Stimulated activated effector memory CD8-positive, alpha-beta T cell treated with anti-CD3 and anti-CD28 coated beads, Interleukin-12 subunit alpha, Interleukin-12 subunit beta, amount 100 ng/mL, for 72 hours (primary cell): ENCODE results near the gene VPS33B.
A peak's percentile ranks its signal among the peaks of the same experiment; 100 is the strongest.

Experiments
- ATAC-seq: fragments of 150-1000 bp; cut with Tn5 transposase; 2 replicates; pipeline ENCODE4 v1.10.0; 2021
- DNase-seq, 2 donors: peaks; one replicate each; pipeline ENCODE4 v3.0.0; 2021 to 2022; ENCODE audit warnings: low spot score in 2 of 2
- H3K27ac Mint-ChIP-seq: one replicate; pipeline ENCODE4 v1.8.0; 2022; ENCODE audit warnings: mild to moderate bottlenecking, mixed read lengths
- H3K36me3 Mint-ChIP-seq: one replicate; pipeline ENCODE4 v1.8.0; 2022; ENCODE audit warnings: mild to moderate bottlenecking, mixed read lengths
- H3K4me1 Mint-ChIP-seq: one replicate; pipeline ENCODE4 v1.8.0; 2022; ENCODE audit warnings: mixed read lengths
- H3K4me3 Mint-ChIP-seq: one replicate; pipeline ENCODE4 v1.8.0; 2022; ENCODE audit warnings: mild to moderate bottlenecking, mixed read lengths
- H3K9me3 Mint-ChIP-seq: one replicate; pipeline ENCODE4 v1.8.0; 2022; ENCODE audit warnings: mixed read lengths

VPS33B gene

GRCh38 chr15:90970274-90970673 lies 52.1 kb downstream of the VPS33B start:
- DNase-seq, result no peak
- H3K4me1 Mint-ChIP-seq, result no peaks in the 10 kb centered on the region
- H3K9me3 Mint-ChIP-seq, result no peaks in the 10 kb centered on the region
- H3K27ac Mint-ChIP-seq, result no peak overlapping the region
- ATAC-seq, result no peak
- H3K36me3 Mint-ChIP-seq, result peaks cover 85% of the 10 kb centered on the region
- no peak overlapping the region for H3K4me3 Mint-ChIP-seq

GRCh38 chr15:90968434-90968833 lies 54.0 kb downstream of the VPS33B start:
- H3K27ac Mint-ChIP-seq, result no peak overlapping the region
- no peaks in the 10 kb centered on the region for H3K9me3 Mint-ChIP-seq
- H3K4me3 Mint-ChIP-seq, result no peak overlapping the region
- H3K36me3 Mint-ChIP-seq, result peaks cover 85% of the 10 kb centered on the region
- no peaks in the 10 kb centered on the region for H3K4me1 Mint-ChIP-seq
- ATAC-seq (no peak), DNase-seq (no peak)

- Mint-ChIP-seq H3K4me3 (no peak overlapping the region), H3K27ac (no peak overlapping the region), H3K36me3 (peaks cover 85% of the 10 kb centered on the region), H3K4me1 (no peaks in the 10 kb centered on the region), H3K9me3 (no peaks in the 10 kb centered on the region)
- ATAC-seq (no peak), DNase-seq (no peak)
These were observed 55.2 kb downstream of the VPS33B start for GRCh38 chr15:90967206-90967605.

DNA sequence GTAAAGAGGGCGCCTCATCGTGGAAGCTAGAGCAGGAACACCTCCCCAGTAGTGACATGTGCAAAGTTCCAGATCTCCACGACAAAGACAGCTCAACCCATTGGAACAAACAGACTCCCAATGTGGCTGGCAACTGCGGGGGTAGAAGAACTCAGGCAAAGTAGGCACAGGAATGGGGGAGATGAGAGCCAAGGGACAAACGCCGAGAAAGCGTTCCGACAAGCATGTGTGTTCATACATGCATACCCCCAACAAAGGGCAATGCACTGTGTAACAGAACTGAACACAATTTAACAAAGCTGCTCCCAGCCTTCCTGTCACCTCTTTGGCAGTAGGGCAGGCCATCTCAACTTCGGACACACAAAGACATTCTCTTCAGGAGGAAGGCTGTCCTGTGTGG lies 56.1 kb downstream of the VPS33B start:
- Mint-ChIP-seq H3K36me3 (peaks cover 85% of the 10 kb centered on the region), H3K4me3 (no peak overlapping the region), H3K27ac (no peak overlapping the region), H3K9me3 (no peaks in the 10 kb centered on the region), H3K4me1 (no peaks in the 10 kb centered on the region)
- DNase-seq (no peak), ATAC-seq (no peak)

DNA sequence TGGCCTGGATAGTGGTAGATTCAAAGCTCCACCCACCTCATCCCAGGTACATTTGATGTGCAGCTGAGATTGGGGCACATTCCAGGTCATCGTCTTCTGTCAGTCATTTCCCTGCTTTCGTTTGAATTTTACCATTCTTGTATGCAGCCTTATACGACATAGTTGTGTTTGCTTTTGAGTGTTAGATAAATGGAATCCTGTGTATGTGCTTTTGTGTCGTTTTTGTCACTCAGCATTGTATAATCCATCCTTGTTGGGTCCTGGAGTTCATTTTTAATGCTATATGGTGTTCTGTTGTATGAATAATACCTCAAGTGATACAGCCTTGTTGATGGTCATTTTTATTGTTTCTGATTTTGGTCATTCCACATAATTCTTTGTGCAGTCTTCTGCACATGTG lies 60.4 kb downstream of the VPS33B start:
- H3K36me3 Mint-ChIP-seq, result peaks cover 89% of the 10 kb centered on the region
- DNase-seq (no peak), ATAC-seq (no peak)
- H3K9me3 Mint-ChIP-seq, result no peaks in the 10 kb centered on the region
- no peak overlapping the region for H3K4me3 Mint-ChIP-seq
- no peak overlapping the region for H3K27ac Mint-ChIP-seq
- peaks cover 6% of the 10 kb centered on the region for H3K4me1 Mint-ChIP-seq

DNA sequence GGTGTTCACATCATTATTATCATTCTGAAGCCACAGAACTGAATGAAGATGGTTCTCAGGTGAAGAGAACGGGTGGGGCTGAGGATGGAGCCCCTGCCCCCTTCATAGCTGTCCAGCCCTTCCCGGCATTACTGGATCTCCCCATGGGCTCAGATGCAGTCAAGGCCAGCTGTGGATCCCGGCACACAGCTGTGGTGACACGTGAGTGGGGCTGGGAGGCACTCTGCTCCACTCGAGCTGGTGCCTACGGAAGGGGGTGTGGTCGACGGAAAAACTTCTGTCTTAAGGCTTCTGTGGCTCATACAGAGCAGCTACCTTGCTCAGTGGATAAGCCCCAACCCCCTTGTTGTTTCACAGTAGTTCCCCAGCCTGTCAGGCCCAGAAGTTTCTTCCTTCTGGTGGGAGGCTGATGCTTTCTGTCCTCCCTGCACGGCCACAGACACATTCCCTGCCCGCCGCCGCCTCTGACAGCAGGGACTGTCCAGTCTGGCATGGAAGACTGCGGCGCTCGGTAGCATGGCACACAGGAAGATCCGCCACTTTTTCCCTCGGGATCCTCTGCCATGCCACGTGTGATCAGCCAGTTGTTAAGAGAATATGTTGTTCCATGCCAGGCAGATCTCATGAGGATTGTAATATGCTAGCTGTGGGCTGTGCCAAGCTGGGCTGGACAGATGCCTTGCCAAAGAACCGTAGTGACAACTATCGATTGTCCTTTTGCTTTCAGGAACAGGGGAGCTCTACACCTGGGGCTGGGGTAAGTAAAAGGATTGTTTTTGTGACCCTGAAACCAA lies 61.9 kb downstream of the VPS33B start:
- Mint-ChIP-seq H3K27ac (peak overlapping the region; percentile 5), H3K4me1 (peaks cover 6% of the 10 kb centered on the region), H3K36me3 (peaks cover 78% of the 10 kb centered on the region), H3K4me3 (no peak overlapping the region), H3K9me3 (no peaks in the 10 kb centered on the region)
- DNase-seq, result no peak
- ATAC-seq, result no peak

GRCh38 chr15:90959894-90960293 lies 62.5 kb downstream of the VPS33B start:
- Mint-ChIP-seq H3K4me3 (no peak overlapping the region), H3K27ac (no peak overlapping the region), H3K36me3 (peaks cover 74% of the 10 kb centered on the region), H3K4me1 (peaks cover 6% of the 10 kb centered on the region), H3K9me3 (no peaks in the 10 kb centered on the region)
- no peak for DNase-seq
- ATAC-seq, result no peak

DNA sequence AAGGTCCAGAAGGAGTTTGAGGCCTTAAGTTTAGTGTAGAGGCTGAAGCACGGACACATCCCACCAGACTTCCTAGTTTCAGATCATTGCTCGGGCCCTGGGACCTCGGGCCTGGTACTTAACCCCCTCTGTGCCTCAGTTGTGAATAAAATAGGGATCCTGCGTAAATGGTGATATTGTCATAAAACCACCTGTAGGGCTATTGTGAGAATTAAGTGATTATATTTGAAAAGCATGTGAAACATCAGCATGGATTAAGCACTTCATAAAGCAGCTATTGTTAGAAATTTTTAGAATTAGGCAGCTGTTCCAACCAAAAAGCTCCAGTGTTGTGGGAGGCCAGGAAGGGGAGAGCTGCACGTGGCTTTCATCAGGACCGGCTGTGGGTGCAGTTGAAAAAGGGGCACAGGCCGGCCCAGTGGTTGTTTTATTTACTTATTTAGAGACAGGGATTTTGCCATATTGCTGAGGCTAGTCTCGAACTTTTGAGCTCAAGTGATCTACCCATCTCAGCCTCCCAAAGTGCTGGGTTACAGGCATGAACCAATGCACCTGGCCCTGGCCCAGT lies 63.3 kb downstream of the VPS33B start:
- no peak for ATAC-seq
- Mint-ChIP-seq H3K4me1 (peaks cover 7% of the 10 kb centered on the region), H3K36me3 (peaks cover 74% of the 10 kb centered on the region), H3K9me3 (no peaks in the 10 kb centered on the region), H3K27ac (no peak overlapping the region), H3K4me3 (no peak overlapping the region)
- no peak for DNase-seq

- DNase-seq (no peak), ATAC-seq (no peak)
- Mint-ChIP-seq H3K4me3 (peak overlapping the region; percentile 79), H3K4me1 (peaks cover 16% of the 10 kb centered on the region), H3K27ac (no peak overlapping the region), H3K9me3 (no peaks in the 10 kb centered on the region), H3K36me3 (peaks cover 73% of the 10 kb centered on the region)
These were observed 64.6 kb downstream of the VPS33B start for GRCh38 chr15:90957791-90958190.

- no peak for DNase-seq
- no peak overlapping the region for H3K27ac Mint-ChIP-seq
- peaks cover 73% of the 10 kb centered on the region for H3K36me3 Mint-ChIP-seq
These were observed 65.2 kb downstream of the VPS33B start for GRCh38 chr15:90957031-90957790.

GRCh38 chr15:90956274-90957030 lies 65.9 kb downstream of the VPS33B start:
- ATAC-seq (no peak), DNase-seq (peak; percentile 28 to 70)
- Mint-ChIP-seq H3K36me3 (peaks cover 73% of the 10 kb centered on the region), H3K4me3 (peak overlapping the region; percentile 79), H3K27ac (peak overlapping the region; percentile 96), H3K9me3 (no peaks in the 10 kb centered on the region), H3K4me1 (peaks cover 16% of the 10 kb centered on the region)

More at GRCh38 chr15:90957031-90957790, 65.2 kb downstream of the VPS33B start:
- peak overlapping the region; percentile 79 for H3K4me3 Mint-ChIP-seq
- H3K4me1 Mint-ChIP-seq, result peaks cover 16% of the 10 kb centered on the region
- H3K9me3 Mint-ChIP-seq, result no peaks in the 10 kb centered on the region
- no peak for ATAC-seq

DNA sequence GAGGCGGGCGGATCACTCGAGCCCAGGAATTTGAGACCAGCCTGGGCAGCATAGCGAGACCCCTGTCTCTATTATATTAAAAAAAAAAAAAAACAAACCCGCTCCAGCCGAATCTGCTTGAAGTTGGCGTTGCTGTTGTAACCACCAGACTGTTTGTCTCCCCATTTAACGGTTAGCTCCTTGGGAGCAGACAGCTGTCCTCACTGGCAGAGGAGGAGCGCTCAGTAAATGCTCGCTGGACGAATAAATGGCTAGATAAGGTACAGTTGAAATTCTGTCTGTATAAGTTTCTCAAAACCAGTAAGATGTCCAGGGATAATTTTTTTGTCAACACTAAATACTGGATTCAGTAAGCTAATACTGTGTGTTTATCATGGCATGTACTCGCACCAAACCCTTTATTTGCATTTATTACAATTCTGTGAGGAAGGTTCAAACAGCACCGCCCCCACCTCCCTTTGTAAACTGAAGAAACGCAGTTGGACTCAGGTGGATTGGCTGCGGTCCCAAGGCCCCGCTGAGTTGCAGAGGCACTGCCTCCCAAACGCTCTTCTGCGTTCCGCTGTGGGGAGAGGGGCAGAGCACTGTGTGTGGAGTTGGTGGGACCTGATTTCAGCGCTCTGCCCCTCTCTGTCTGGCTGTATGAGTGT lies 66.6 kb downstream of the VPS33B start:
- peak overlapping the region; percentile 96 for H3K27ac Mint-ChIP-seq
- peak overlapping the region; percentile 79 for H3K4me3 Mint-ChIP-seq
- H3K36me3 Mint-ChIP-seq, result peaks cover 73% of the 10 kb centered on the region
- ATAC-seq, result no peak
- no peaks in the 10 kb centered on the region for H3K9me3 Mint-ChIP-seq
- H3K4me1 Mint-ChIP-seq, result peaks cover 16% of the 10 kb centered on the region
- DNase-seq, result no peak

DNA sequence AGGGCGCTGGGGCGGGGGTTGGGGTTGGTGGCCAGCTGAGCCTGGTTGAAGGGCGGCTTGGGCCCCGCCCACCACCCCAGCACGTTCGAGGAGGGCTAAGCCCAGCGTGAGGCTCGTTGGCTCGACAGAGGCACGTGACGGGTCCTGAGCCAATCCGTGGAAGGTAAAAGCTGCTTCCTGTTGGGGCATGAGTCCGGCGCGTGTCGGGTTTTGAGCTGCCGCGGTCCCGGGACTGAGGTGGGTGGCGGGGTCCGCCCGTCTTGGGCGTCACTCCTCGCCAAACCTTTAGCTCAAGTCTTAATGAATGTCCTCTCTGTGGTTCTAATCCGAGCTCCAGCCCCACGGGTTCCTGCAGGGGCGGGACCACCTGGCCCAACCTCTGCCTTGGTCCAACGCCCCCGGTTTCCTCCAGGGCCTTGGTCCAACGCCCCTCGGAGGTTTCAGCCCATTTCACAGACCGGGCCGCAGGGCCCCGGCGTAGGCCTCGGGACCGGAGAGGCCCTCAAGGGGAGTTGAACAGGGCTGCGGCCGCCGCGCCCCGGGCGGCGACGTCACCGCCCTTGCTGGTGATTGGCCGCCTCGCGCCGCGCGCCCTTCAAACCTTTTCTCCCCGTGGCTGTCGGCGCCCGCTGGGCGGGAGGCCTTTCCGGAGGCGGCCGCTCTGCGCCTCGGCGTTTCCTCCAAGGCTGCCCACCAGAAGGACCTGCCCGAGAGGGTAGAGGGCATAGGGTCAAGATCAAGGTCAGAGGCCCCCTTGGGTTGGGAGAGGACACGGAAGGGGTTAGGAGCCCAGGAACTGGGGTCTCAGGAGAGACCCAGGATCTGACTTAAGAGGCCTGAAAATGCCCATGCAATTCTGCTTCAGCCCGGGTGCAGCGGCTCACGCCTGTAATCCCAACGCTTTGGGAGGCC lies 67.4 kb downstream of the VPS33B start, which contains the start of gene RCCD1:
TSS of gene RCCD1 (plus strand) at position 173 of the 912 bp plus-strand sequence. CDS start 1,851 bp downstream, outside the sequence.
- ATAC-seq (peak; percentile 96), DNase-seq (peak; percentile 77 to 95)
- H3K9me3 Mint-ChIP-seq, result no peaks in the 10 kb centered on the region
- H3K36me3 Mint-ChIP-seq, result peaks cover 72% of the 10 kb centered on the region
- H3K4me3 Mint-ChIP-seq, result peak within 1 kb of the TSS; percentile 79
- H3K27ac Mint-ChIP-seq, result peak within 1 kb of the TSS; percentile 96
- peaks cover 16% of the 10 kb centered on the region for H3K4me1 Mint-ChIP-seq
